OCI-LY3 (cell line): ENCODE results near the gene ANP32D.

ENCODE experiments used
- CTCF ChIP-seq: fragments of 200-600, 300-600 bp; sonication (generic); IDR thresholded peaks from 2 replicates; pipeline ENCODE4 v1.5.1; 2014; ENCODE audit warnings: antibody characterized with exemption, low read length, low read depth
- EZH2phosphoT487 ChIP-seq: fragments of 200-600 bp; shearing (Covaris generic); IDR thresholded peaks from 2 replicates; pipeline ENCODE4 v1.6.1; 2018; ENCODE audit warnings: antibody characterized with exemption, mixed run types, low read depth

DNA sequence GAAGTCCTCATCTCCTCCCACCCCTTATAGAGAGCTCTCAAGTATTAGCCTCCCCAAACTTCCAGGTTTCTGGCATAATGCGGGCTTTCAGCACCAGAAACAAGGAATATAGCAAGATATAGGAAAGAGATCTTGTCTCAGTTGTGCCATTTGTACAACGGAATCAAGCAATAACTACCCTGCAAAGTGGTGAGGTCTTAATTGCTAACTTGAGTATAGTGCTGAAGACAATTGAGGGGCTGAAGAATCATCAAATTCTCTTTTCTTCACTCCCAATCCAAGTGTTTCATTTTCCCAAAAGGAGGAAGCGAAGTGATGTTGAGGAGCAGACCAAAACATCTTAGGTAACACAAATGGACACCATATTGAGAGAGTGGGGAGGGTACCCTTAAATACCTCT lies 26.8 kb upstream of the ANP32D start:
- no peak for TF ChIP-seq CTCF
- no peak for TF ChIP-seq EZH2phosphoT487
